ENCODE measurements around the gene AP2M1. TPM values are rescaled to one million over a fixed set of nuclear protein-coding genes. Genes with fewer than 3 reads are reported as not detected.

Gene AP2M1
- total RNA-seq, 1 experiment from 2014 or later, result 353 TPM

GRCh38 chr3:184209146-184209923 is 34.7 kb downstream of the AP2M1 start:
- POLR2A ChIA-PET, result no interaction called here

More at GRCh38 chr3:184209146-184209923, 34.7 kb downstream of the AP2M1 start:
- Histone ChIP-seq H3K79me2 (ENCODE audit: insufficient read depth, low read length) (no peaks in the 10 kb centered on the region), H3K9me2 (ENCODE audit: insufficient read depth) (no peaks in the 10 kb centered on the region), H3K4me2 (ENCODE audit: low read length) (no peak overlapping the region), H3K36me3 (ENCODE audit: control insufficient read depth in 1 of 2, insufficient read depth in 2 of 2, low read length in 2 of 2) (no peaks in the 10 kb centered on the region), H2AFZ (ENCODE audit: low read depth, low read length, poor library complexity, severe bottlenecking) (no peak overlapping the region), H3K9ac (ENCODE audit: low read length) (no peak overlapping the region), H3K27ac (ENCODE audit: low read depth, low read length) (no peak overlapping the region), H4K20me1 (ENCODE audit: insufficient read depth) (no peaks in the 10 kb centered on the region), H3K4me3 (replicated peaks in 1 of 2; ENCODE audit: low read depth in 1 of 2, low read length in 2 of 2) (no peak overlapping the region), H3K27me3 (ENCODE audit: insufficient read depth, low read length) (no peaks in the 10 kb centered on the region), H3K9me3 (ENCODE audit: control insufficient read depth in 1 of 2, insufficient read depth in 1 of 2, low read depth in 1 of 2, low read length in 2 of 2) (no peaks in the 10 kb centered on the region), H3K4me1 (ENCODE audit: control insufficient read depth in 1 of 2, insufficient read depth in 2 of 2, low read length in 2 of 2) (no peaks in the 10 kb centered on the region)
- intact Hi-C loops (cut with micrococcal nuclease), result no loop called here
- ATAC-seq (no peak), DNase-seq (ENCODE audit: low read depth, low spot score) (no peak)
- BruUV-seq (replicated peaks), result no TSS peak
- TF ChIP-seq POLR2A (IDR thresholded peaks at IDR 0.05; ENCODE audit: borderline replicate concordance, extremely low read depth, insufficient read depth, insufficient read length), result no peak
- TF ChIP-seq EGR1 (IDR thresholded peaks at IDR 0.05; ENCODE audit: low read depth), result no peak
- TF ChIP-seq SIN3A (IDR thresholded peaks at IDR 0.05; ENCODE audit: low read depth), result no peak
- no peak for TF ChIP-seq RAD21 (IDR thresholded peaks at IDR 0.05; ENCODE audit: low read depth)
- no peak for TF ChIP-seq CEBPB (IDR thresholded peaks at IDR 0.05; ENCODE audit: low read depth)
- TF ChIP-seq SP1 (IDR thresholded peaks at IDR 0.05; ENCODE audit: low read depth), result no peak
- TF ChIP-seq ZFX (IDR thresholded peaks at IDR 0.05), result no peak
- no peak for TF ChIP-seq YY1 (IDR thresholded peaks at IDR 0.05; ENCODE audit: extremely low read depth, insufficient replicate concordance, low read depth, low read length)
- no peak for TF ChIP-seq ATF3 (IDR thresholded peaks at IDR 0.05)
- no peak for TF ChIP-seq POLR2AphosphoS5 (IDR thresholded peaks at IDR 0.05; ENCODE audit: low read depth, low read length)
- TF ChIP-seq SRF (IDR thresholded peaks at IDR 0.05; ENCODE audit: low read depth), result no peak
- TF ChIP-seq ELF1 (IDR thresholded peaks at IDR 0.05; ENCODE audit: borderline replicate concordance, low read depth), result no peak
- no peak for TF ChIP-seq ZNF274 (IDR thresholded peaks at IDR 0.05; ENCODE audit: low read depth, low read length)
- no peak for TF ChIP-seq CBX3 (IDR thresholded peaks at IDR 0.05; ENCODE audit: low read depth)
- no peak for TF ChIP-seq TCF7L2 (IDR thresholded peaks at IDR 0.05; ENCODE audit: borderline replicate concordance, extremely low read depth, insufficient read depth, insufficient read length)
- TF ChIP-seq FOSL1 (IDR thresholded peaks at IDR 0.05; ENCODE audit: low read depth), result no peak
- no peak for TF ChIP-seq ZBTB33 (IDR thresholded peaks at IDR 0.05; ENCODE audit: extremely low read depth, insufficient replicate concordance, low read length)
- RAD21 ChIA-PET (ENCODE audit: low non-redundant PET in 1 of 2, low total read pairs in 2 of 2, uncharacterized antibody in 2 of 2, unreplicated experiment in 2 of 2), result no interaction called here
- CTCF ChIA-PET, result interaction anchor here (1.7 kb wide), 1 partner anchor 18 kb away, joined by 9 read pairs; no protein-coding TSS in a partner anchor

Data from HCT116 (cell line).